SK-N-SH (cell line): ENCODE data around the gene PEA15.

Experiments used
- CTCF ChIP-seq: fragments of 200-600 bp; sonication (generic); IDR thresholded peaks from 2 replicates; pipeline ENCODE4 v1.6.1; 2017; ENCODE audit warnings: antibody characterized with exemption, mild to moderate bottlenecking, moderate library complexity
- EP300 ChIP-seq, 2 experiments: IDR thresholded peaks; 2 replicates each; pipeline versions ENCODE4 v1.4.0 to v1.6.1; 2012; ENCODE audit warnings: borderline replicate concordance in 1 of 2, low read depth in 1 of 2, low read length in 1 of 2
- EZH2phosphoT487 ChIP-seq: fragments of 200-600 bp; sonication (generic); IDR thresholded peaks from 2 replicates; pipeline ENCODE4 v1.6.1; 2017; ENCODE audit warnings: low read depth, mixed run types, mild to moderate bottlenecking, antibody characterized with exemption, moderate library complexity, borderline replicate concordance
- GABPA ChIP-seq: IDR thresholded peaks from 2 replicates; pipeline ENCODE4 v1.4.0; 2012; ENCODE audit warnings: low read depth, mild to moderate bottlenecking
- NRF1 ChIP-seq: IDR thresholded peaks from 2 replicates; pipeline ENCODE4 v1.6.1; 2012; ENCODE audit warnings: low read depth, mild to moderate bottlenecking, low read length
- SIN3A ChIP-seq: IDR thresholded peaks from 2 replicates; pipeline ENCODE4 v1.6.1; 2012; ENCODE audit warnings: low read depth, mild to moderate bottlenecking, low read length, moderate library complexity, borderline replicate concordance
- ZBTB33 ChIP-seq: IDR thresholded peaks from 2 replicates; pipeline ENCODE4 v1.4.0; 2012; ENCODE audit warnings: low read depth, borderline replicate concordance

GRCh38 chr1:160205242-160206035 lies at the start of gene PEA15:
- TF ChIP-seq CTCF (no peak), NRF1 (no peak), EZH2phosphoT487 (no peak), ZBTB33 (no peak), GABPA (peak; percentile 38; the same call in 1 of the 2 replicates), EP300 (IDR thresholded peaks at IDR 0.05; ENCODE audit: borderline replicate concordance in 1 of 2, low read depth in 1 of 2, low read length in 1 of 2) (peak in 1 of 2 experiments; percentile 39; a peak in 1 of 4 replicates), SIN3A (no peak)
